Measurements from ENCODE around the gene TBRG1. TPM values are rescaled to one million over a fixed set of nuclear protein-coding genes. Genes with fewer than 3 reads are reported as not detected.

Gene TBRG1, protein sequence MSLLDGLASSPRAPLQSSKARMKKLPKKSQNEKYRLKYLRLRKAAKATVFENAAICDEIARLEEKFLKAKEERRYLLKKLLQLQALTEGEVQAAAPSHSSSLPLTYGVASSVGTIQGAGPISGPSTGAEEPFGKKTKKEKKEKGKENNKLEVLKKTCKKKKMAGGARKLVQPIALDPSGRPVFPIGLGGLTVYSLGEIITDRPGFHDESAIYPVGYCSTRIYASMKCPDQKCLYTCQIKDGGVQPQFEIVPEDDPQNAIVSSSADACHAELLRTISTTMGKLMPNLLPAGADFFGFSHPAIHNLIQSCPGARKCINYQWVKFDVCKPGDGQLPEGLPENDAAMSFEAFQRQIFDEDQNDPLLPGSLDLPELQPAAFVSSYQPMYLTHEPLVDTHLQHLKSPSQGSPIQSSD
- total RNA-seq = 23.3 TPM
- long read RNA-seq, full-length matches to known transcripts = 22 of 39 reads
- long read RNA-seq, partial matches to known transcripts = 9 of 39 reads
- long read RNA-seq, other reads (novel, unspliced or antisense) = 8 of 39 reads

- H3K4me3 ChIP-seq = peak within 1 kb of the TSS; percentile 97
- intact Hi-C loops (cut with micrococcal nuclease) = no loop called here
- H3K9me3 ChIP-seq (replicated peaks) = no peaks in the 10 kb centered on the region
- DNase-seq = peak; percentile 89
- peaks cover 30% of the 10 kb centered on the region for H3K36me3 ChIP-seq
- TF ChIP-seq CTCF (IDR thresholded peaks at IDR 0.05; ENCODE audit: borderline replicate concordance) = no peak
- peaks cover 37% of the 10 kb centered on the region for H3K4me1 ChIP-seq
- H3K27me3 ChIP-seq (ENCODE audit: low read depth) = no peaks in the 10 kb centered on the region
- peak within 1 kb of the TSS; percentile 95 for H3K27ac ChIP-seq (replicated peaks)
These were observed at the start of gene TBRG1 for GRCh38 chr11:124622531-124623451. TBRG1 (plus strand) TSS chr11:124622864; CDS start chr11:124623084, 220 bp downstream.

DNA sequence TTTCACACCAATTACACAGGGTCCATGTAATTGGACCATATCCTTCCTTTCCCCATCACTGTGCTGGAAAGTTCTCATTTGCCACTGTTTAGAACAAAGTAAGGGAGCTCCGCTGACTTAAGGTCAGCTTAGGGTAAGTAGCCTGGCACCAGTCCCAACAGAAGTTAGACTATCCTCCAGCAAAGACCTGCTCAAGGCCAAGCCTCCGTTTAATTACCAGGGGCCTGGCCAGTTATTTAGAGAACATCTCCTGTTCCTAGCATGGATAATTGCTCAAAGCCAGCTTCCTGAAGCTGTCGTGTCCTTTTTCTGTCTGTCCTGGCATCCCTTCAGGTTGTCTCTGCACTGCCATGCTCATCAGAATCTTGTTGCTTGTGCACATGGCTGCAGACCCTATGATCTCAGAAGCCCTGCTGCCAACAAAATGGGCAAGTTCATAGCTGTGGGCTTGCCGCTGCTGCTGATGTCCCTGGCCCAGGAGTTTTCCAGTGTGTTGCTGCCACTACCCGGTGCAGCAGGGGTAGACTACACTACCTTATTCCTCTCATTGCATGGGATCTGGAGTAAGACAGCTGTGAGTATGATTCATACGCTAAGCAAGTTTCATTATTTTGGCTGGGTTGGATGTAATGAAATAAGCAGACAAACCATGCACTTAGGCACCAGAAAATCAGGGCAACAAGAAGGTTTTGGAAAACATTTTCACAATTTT lies 44.8 kb upstream of the TBRG1 start:
- intact Hi-C loops (cut with micrococcal nuclease) = no loop called here
- DNase-seq = no peak
- H3K27ac ChIP-seq (replicated peaks) = no peak overlapping the region
- H3K9me3 ChIP-seq (replicated peaks) = peaks cover 13% of the 10 kb centered on the region
- H3K36me3 ChIP-seq = no peaks in the 10 kb centered on the region
- no peak overlapping the region for H3K4me3 ChIP-seq
- H3K27me3 ChIP-seq (ENCODE audit: low read depth) = no peaks in the 10 kb centered on the region
- no peaks in the 10 kb centered on the region for H3K4me1 ChIP-seq
- no peak for TF ChIP-seq CTCF (IDR thresholded peaks at IDR 0.05; ENCODE audit: borderline replicate concordance)

DNA sequence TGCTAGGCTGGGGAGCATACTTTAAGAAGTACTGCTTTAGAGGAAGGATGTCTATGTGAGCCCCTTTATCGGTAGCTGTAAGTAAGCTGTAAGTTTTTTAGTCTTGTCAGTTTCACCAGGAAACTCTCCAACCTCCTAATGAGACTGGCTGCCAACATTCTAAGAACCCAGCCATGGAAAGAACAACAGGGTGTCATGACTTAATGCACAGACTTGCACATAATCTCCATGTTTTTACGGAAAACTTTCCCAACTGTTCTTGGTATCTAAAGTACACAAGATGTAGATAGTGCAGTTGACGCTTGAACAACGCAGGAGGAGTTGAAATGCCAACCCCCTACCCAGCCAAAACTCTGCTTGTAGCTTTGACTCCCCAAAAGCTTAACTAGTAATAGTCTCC lies 43.9 kb upstream of the TBRG1 start:
- H3K9me3 ChIP-seq (replicated peaks) = peaks cover 12% of the 10 kb centered on the region
- no peaks in the 10 kb centered on the region for H3K4me1 ChIP-seq
- no peaks in the 10 kb centered on the region for H3K36me3 ChIP-seq
- DNase-seq = no peak
- intact Hi-C loops (cut with micrococcal nuclease) = no loop called here
- H3K27ac ChIP-seq (replicated peaks) = no peak overlapping the region
- H3K4me3 ChIP-seq = no peak overlapping the region
- no peaks in the 10 kb centered on the region for H3K27me3 ChIP-seq (ENCODE audit: low read depth)
- TF ChIP-seq CTCF (IDR thresholded peaks at IDR 0.05; ENCODE audit: borderline replicate concordance) = no peak

GRCh38 chr11:124581817-124582216 lies 40.8 kb upstream of the TBRG1 start:
- no peak for TF ChIP-seq CTCF (IDR thresholded peaks at IDR 0.05; ENCODE audit: borderline replicate concordance)
- no peaks in the 10 kb centered on the region for H3K9me3 ChIP-seq (replicated peaks)
- intact Hi-C loops (cut with micrococcal nuclease) = no loop called here
- no peaks in the 10 kb centered on the region for H3K4me1 ChIP-seq
- DNase-seq = no peak
- H3K36me3 ChIP-seq = no peaks in the 10 kb centered on the region
- H3K27me3 ChIP-seq (ENCODE audit: low read depth) = peaks cover 5% of the 10 kb centered on the region
- H3K27ac ChIP-seq (replicated peaks) = no peak overlapping the region
- no peak overlapping the region for H3K4me3 ChIP-seq

DNA sequence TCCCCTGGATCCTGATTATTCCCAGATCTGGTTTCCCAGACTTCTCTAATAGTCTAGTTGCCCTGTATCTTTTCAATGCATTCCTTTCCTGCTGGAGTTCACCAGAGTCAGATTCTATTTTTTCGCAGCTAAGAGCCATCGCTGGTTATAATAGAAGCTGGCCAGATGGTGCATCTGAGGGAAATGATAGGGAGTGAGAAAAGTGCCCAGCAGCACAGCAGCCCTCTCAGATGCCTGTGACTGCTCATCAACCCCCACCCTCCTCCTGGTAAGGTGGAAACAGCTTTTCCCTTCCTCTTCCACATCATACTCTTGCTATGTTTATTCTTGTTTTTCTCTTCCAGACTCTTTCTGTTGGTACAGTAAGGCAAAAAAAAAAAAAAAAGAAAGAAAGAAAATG lies 40.1 kb upstream of the TBRG1 start:
- no peak for TF ChIP-seq CTCF (IDR thresholded peaks at IDR 0.05; ENCODE audit: borderline replicate concordance)
- intact Hi-C loops (cut with micrococcal nuclease) = no loop called here

More for the DNA sequence above, 40.1 kb upstream of the TBRG1 start:
- Histone ChIP-seq H3K9me3 (replicated peaks) (no peaks in the 10 kb centered on the region), H3K27me3 (ENCODE audit: low read depth) (peaks cover 12% of the 10 kb centered on the region), H3K36me3 (no peaks in the 10 kb centered on the region), H3K27ac (replicated peaks) (no peak overlapping the region), H3K4me1 (no peaks in the 10 kb centered on the region), H3K4me3 (no peak overlapping the region)
- DNase-seq = no peak
